GM23338 (cell line): Measurements from ENCODE around the gene ABHD10. TPM values are rescaled to one million over a fixed set of nuclear protein-coding genes. Genes with fewer than 3 reads are reported as not detected.

Experiments
- CREB1 ChIP-seq: fragments of 250-450 bp; sonication (Bioruptor Pico); IDR thresholded peaks from 2 replicates; pipeline ENCODE4 v1.5.0; 2020; ENCODE audit warnings: low read depth, mild to moderate bottlenecking, moderate library complexity
- STAT1 ChIP-seq: IDR thresholded peaks from one replicate; pipeline ENCODE4 v1.6.1; 2016; ENCODE audit warnings: antibody characterized with exemption; ENCODE audit not compliant: unreplicated experiment
- polyA plus RNA-seq: library from polyadenylated mRNA; unstranded; fragments of >200 nt; fragmentation: Nextera tagmentation; extraction: Ambion mirVana; gene quantifications from 2 replicates; pipeline ENCODE4 v1.2.1, GENCODE V29; 2016
- total RNA-seq: library from RNA; depleted of rRNA; stranded (reverse); fragments of >200 nt; shearing (Covaris generic); gene quantifications from 2 replicates; pipeline ENCODE4 v1.2.3, GENCODE V29; 2014
- TF ChIP-seq, protein P1 (sequence below): fragments of 250-450 bp; sonication (Bioruptor Pico); IDR thresholded peaks from 2 replicates; pipeline ENCODE4 v1.5.0; 2020; ENCODE audit warnings: mild to moderate bottlenecking, moderate library complexity
- TF ChIP-seq, protein P2 (sequence below): IDR thresholded peaks from 2 replicates; pipeline ENCODE4 v1.6.1; 2016; ENCODE audit warnings: antibody characterized with exemption
- TF ChIP-seq, protein P3 (sequence below), 2 experiments: fragments of 200-600 bp in 1 of 2; sonication (generic) in 1 of 2; conservative IDR thresholded peaks; 2 replicates each; pipeline versions ENCODE4 v1.5.1 to v1.6.1; 2016 to 2017; ENCODE audit warnings: antibody characterized with exemption in 2 of 2, low read depth in 2 of 2, mild to moderate bottlenecking in 2 of 2, moderate library complexity in 1 of 2
- TF ChIP-seq, protein P4 (sequence below): IDR thresholded peaks from one replicate; pipeline ENCODE4 v1.6.1; 2018; ENCODE audit warnings: antibody characterized with exemption; ENCODE audit not compliant: unreplicated experiment

The ABHD10 gene
- total and polyA plus RNA-seq, 2 experiments from 2014 or later: 16.9 to 28.0 TPM

DNA sequence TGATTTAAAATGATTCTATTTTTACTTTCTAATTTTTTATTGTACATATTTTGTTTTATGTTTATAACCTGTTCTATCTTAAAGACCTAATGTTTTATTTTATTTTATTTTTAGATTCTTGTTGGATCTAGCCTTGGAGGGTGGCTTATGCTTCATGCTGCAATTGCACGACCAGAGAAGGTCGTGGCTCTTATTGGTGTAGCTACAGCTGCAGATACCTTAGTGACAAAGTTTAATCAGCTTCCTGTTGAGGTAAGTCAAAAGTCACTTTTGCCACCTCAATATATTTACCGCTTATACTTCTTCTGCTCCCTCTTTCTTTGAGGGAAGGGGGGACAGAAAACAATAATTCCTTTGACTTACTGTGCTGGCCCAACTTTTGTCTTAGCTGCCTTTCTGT is 8.0 kb downstream of the ABHD10 start (continued):
- TF ChIP-seq, protein P1, sequence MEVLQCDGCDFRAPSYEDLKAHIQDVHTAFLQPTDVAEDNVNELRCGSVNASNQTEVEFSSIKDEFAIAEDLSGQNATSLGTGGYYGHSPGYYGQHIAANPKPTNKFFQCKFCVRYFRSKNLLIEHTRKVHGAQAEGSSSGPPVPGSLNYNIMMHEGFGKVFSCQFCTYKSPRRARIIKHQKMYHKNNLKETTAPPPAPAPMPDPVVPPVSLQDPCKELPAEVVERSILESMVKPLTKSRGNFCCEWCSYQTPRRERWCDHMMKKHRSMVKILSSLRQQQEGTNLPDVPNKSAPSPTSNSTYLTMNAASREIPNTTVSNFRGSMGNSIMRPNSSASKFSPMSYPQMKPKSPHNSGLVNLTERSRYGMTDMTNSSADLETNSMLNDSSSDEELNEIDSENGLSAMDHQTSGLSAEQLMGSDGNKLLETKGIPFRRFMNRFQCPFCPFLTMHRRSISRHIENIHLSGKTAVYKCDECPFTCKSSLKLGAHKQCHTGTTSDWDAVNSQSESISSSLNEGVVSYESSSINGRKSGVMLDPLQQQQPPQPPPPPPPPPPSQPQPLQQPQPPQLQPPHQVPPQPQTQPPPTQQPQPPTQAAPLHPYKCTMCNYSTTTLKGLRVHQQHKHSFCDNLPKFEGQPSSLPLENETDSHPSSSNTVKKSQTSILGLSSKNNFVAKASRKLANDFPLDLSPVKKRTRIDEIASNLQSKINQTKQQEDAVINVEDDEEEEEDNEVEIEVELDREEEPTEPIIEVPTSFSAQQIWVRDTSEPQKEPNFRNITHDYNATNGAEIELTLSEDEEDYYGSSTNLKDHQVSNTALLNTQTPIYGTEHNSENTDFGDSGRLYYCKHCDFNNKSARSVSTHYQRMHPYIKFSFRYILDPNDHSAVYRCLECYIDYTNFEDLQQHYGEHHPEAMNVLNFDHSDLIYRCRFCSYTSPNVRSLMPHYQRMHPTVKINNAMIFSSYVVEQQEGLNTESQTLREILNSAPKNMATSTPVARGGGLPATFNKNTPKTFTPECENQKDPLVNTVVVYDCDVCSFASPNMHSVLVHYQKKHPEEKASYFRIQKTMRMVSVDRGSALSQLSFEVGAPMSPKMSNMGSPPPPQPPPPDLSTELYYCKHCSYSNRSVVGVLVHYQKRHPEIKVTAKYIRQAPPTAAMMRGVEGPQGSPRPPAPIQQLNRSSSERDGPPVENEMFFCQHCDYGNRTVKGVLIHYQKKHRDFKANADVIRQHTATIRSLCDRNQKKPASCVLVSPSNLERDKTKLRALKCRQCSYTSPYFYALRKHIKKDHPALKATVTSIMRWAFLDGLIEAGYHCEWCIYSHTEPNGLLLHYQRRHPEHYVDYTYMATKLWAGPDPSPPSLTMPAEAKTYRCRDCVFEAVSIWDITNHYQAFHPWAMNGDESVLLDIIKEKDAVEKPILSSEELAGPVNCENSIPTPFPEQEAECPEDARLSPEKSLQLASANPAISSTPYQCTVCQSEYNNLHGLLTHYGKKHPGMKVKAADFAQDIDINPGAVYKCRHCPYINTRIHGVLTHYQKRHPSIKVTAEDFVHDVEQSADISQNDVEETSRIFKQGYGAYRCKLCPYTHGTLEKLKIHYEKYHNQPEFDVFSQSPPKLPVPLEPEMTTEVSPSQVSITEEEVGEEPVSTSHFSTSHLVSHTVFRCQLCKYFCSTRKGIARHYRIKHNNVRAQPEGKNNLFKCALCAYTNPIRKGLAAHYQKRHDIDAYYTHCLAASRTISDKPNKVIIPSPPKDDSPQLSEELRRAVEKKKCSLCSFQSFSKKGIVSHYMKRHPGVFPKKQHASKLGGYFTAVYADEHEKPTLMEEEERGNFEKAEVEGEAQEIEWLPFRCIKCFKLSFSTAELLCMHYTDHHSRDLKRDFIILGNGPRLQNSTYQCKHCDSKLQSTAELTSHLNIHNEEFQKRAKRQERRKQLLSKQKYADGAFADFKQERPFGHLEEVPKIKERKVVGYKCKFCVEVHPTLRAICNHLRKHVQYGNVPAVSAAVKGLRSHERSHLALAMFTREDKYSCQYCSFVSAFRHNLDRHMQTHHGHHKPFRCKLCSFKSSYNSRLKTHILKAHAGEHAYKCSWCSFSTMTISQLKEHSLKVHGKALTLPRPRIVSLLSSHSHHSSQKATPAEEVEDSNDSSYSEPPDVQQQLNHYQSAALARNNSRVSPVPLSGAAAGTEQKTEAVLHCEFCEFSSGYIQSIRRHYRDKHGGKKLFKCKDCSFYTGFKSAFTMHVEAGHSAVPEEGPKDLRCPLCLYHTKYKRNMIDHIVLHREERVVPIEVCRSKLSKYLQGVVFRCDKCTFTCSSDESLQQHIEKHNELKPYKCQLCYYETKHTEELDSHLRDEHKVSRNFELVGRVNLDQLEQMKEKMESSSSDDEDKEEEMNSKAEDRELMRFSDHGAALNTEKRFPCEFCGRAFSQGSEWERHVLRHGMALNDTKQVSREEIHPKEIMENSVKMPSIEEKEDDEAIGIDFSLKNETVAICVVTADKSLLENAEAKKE: no peak
- TF ChIP-seq, protein P2, sequence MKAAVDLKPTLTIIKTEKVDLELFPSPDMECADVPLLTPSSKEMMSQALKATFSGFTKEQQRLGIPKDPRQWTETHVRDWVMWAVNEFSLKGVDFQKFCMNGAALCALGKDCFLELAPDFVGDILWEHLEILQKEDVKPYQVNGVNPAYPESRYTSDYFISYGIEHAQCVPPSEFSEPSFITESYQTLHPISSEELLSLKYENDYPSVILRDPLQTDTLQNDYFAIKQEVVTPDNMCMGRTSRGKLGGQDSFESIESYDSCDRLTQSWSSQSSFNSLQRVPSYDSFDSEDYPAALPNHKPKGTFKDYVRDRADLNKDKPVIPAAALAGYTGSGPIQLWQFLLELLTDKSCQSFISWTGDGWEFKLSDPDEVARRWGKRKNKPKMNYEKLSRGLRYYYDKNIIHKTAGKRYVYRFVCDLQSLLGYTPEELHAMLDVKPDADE: no peak
- TF ChIP-seq, protein P3, sequence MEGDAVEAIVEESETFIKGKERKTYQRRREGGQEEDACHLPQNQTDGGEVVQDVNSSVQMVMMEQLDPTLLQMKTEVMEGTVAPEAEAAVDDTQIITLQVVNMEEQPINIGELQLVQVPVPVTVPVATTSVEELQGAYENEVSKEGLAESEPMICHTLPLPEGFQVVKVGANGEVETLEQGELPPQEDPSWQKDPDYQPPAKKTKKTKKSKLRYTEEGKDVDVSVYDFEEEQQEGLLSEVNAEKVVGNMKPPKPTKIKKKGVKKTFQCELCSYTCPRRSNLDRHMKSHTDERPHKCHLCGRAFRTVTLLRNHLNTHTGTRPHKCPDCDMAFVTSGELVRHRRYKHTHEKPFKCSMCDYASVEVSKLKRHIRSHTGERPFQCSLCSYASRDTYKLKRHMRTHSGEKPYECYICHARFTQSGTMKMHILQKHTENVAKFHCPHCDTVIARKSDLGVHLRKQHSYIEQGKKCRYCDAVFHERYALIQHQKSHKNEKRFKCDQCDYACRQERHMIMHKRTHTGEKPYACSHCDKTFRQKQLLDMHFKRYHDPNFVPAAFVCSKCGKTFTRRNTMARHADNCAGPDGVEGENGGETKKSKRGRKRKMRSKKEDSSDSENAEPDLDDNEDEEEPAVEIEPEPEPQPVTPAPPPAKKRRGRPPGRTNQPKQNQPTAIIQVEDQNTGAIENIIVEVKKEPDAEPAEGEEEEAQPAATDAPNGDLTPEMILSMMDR (conservative IDR thresholded peaks at IDR 0.05; ENCODE audit: low read depth in 2 of 2): no peak
- TF ChIP-seq STAT1: no peak
- TF ChIP-seq, protein P4, sequence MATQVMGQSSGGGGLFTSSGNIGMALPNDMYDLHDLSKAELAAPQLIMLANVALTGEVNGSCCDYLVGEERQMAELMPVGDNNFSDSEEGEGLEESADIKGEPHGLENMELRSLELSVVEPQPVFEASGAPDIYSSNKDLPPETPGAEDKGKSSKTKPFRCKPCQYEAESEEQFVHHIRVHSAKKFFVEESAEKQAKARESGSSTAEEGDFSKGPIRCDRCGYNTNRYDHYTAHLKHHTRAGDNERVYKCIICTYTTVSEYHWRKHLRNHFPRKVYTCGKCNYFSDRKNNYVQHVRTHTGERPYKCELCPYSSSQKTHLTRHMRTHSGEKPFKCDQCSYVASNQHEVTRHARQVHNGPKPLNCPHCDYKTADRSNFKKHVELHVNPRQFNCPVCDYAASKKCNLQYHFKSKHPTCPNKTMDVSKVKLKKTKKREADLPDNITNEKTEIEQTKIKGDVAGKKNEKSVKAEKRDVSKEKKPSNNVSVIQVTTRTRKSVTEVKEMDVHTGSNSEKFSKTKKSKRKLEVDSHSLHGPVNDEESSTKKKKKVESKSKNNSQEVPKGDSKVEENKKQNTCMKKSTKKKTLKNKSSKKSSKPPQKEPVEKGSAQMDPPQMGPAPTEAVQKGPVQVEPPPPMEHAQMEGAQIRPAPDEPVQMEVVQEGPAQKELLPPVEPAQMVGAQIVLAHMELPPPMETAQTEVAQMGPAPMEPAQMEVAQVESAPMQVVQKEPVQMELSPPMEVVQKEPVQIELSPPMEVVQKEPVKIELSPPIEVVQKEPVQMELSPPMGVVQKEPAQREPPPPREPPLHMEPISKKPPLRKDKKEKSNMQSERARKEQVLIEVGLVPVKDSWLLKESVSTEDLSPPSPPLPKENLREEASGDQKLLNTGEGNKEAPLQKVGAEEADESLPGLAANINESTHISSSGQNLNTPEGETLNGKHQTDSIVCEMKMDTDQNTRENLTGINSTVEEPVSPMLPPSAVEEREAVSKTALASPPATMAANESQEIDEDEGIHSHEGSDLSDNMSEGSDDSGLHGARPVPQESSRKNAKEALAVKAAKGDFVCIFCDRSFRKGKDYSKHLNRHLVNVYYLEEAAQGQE: no peak
- TF ChIP-seq CREB1 (CRISPR knock-in tag): no peak
